Measurements from ENCODE around the gene HES2.
"Not testable (repeated sequence)": the region's sequence is repeated elsewhere in the genome, so short reads cannot be mapped to it uniquely, and the experiment has no call there.

DNA sequence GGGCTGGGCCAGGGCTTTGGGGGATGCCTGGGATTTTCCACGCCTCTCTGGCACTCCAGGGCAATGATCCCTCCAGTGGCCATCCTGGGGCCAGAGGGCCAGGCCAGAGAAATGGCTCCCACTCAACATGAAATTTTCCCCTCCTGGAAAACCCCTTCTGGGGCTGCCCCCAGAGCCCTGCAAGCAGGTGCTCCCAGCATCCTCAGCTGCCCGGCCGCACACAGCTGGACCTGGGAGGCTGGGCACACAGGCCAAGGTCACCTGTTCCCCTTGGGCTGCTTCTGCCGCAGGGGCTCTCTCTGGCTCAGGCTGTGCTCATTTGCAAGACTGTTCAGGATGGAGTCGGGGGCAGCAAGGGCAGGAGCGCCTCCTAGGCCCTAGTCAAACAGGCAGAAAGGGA, 8.7 kb upstream of the HES2 start:
- TF ChIP-seq, protein P1, sequence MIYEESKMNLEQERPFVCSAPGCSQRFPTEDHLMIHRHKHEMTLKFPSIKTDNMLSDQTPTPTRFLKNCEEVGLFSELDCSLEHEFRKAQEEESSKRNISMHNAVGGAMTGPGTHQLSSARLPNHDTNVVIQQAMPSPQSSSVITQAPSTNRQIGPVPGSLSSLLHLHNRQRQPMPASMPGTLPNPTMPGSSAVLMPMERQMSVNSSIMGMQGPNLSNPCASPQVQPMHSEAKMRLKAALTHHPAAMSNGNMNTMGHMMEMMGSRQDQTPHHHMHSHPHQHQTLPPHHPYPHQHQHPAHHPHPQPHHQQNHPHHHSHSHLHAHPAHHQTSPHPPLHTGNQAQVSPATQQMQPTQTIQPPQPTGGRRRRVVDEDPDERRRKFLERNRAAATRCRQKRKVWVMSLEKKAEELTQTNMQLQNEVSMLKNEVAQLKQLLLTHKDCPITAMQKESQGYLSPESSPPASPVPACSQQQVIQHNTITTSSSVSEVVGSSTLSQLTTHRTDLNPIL (CRISPR knock-in tag; IDR thresholded peaks at IDR 0.05; ENCODE audit: low read depth), result not testable (repeated sequence)
- TF ChIP-seq, protein P2, sequence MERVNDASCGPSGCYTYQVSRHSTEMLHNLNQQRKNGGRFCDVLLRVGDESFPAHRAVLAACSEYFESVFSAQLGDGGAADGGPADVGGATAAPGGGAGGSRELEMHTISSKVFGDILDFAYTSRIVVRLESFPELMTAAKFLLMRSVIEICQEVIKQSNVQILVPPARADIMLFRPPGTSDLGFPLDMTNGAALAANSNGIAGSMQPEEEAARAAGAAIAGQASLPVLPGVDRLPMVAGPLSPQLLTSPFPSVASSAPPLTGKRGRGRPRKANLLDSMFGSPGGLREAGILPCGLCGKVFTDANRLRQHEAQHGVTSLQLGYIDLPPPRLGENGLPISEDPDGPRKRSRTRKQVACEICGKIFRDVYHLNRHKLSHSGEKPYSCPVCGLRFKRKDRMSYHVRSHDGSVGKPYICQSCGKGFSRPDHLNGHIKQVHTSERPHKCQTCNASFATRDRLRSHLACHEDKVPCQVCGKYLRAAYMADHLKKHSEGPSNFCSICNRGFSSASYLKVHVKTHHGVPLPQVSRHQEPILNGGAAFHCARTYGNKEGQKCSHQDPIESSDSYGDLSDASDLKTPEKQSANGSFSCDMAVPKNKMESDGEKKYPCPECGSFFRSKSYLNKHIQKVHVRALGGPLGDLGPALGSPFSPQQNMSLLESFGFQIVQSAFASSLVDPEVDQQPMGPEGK (CRISPR knock-in tag; IDR thresholded peaks at IDR 0.05; ENCODE audit: borderline replicate concordance), result not testable (repeated sequence)
- TF ChIP-seq GLIS3 (CRISPR knock-in tag; IDR thresholded peaks at IDR 0.05); RARB (CRISPR knock-in tag; IDR thresholded peaks at IDR 0.05); ZC3H10 (CRISPR knock-in tag; IDR thresholded peaks at IDR 0.05); ZFP3 (CRISPR knock-in tag; IDR thresholded peaks at IDR 0.05); ZNF565 (CRISPR knock-in tag; conservative IDR thresholded peaks at IDR 0.05; ENCODE audit: low read depth); ZNF8 (CRISPR knock-in tag; IDR thresholded peaks at IDR 0.05); BACH2 (CRISPR knock-in tag; IDR thresholded peaks at IDR 0.05; ENCODE audit: borderline replicate concordance): not testable (repeated sequence)
- TF ChIP-seq, protein P3, sequence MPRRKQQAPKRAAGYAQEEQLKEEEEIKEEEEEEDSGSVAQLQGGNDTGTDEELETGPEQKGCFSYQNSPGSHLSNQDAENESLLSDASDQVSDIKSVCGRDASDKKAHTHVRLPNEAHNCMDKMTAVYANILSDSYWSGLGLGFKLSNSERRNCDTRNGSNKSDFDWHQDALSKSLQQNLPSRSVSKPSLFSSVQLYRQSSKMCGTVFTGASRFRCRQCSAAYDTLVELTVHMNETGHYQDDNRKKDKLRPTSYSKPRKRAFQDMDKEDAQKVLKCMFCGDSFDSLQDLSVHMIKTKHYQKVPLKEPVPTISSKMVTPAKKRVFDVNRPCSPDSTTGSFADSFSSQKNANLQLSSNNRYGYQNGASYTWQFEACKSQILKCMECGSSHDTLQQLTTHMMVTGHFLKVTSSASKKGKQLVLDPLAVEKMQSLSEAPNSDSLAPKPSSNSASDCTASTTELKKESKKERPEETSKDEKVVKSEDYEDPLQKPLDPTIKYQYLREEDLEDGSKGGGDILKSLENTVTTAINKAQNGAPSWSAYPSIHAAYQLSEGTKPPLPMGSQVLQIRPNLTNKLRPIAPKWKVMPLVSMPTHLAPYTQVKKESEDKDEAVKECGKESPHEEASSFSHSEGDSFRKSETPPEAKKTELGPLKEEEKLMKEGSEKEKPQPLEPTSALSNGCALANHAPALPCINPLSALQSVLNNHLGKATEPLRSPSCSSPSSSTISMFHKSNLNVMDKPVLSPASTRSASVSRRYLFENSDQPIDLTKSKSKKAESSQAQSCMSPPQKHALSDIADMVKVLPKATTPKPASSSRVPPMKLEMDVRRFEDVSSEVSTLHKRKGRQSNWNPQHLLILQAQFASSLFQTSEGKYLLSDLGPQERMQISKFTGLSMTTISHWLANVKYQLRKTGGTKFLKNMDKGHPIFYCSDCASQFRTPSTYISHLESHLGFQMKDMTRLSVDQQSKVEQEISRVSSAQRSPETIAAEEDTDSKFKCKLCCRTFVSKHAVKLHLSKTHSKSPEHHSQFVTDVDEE (CRISPR knock-in tag; IDR thresholded peaks at IDR 0.05), result not testable (repeated sequence)
- TF ChIP-seq, protein P4, sequence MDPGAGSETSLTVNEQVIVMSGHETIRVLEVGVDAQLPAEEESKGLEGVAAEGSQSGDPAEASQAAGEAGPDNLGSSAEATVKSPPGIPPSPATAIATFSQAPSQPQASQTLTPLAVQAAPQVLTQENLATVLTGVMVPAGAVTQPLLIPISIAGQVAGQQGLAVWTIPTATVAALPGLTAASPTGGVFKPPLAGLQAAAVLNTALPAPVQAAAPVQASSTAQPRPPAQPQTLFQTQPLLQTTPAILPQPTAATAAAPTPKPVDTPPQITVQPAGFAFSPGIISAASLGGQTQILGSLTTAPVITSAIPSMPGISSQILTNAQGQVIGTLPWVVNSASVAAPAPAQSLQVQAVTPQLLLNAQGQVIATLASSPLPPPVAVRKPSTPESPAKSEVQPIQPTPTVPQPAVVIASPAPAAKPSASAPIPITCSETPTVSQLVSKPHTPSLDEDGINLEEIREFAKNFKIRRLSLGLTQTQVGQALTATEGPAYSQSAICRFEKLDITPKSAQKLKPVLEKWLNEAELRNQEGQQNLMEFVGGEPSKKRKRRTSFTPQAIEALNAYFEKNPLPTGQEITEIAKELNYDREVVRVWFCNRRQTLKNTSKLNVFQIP (CRISPR knock-in tag; IDR thresholded peaks at IDR 0.05; ENCODE audit: borderline replicate concordance, low read depth), result not testable (repeated sequence)

Data from SK-N-SH treated with all-trans-retinoic acid at 6 μM for 48 hours (cell line).